LNCAP (cell line): Measurements from ENCODE around the gene DNAJC27.

ENCODE experiments used
- TF ChIP-seq, protein P1 (sequence below): fragments of 450-650 bp; IDR thresholded peaks from 2 replicates; pipeline ENCODE4 v1.5.1; 2017; ENCODE audit warnings: mild to moderate bottlenecking

The DNAJC27 gene

DNA sequence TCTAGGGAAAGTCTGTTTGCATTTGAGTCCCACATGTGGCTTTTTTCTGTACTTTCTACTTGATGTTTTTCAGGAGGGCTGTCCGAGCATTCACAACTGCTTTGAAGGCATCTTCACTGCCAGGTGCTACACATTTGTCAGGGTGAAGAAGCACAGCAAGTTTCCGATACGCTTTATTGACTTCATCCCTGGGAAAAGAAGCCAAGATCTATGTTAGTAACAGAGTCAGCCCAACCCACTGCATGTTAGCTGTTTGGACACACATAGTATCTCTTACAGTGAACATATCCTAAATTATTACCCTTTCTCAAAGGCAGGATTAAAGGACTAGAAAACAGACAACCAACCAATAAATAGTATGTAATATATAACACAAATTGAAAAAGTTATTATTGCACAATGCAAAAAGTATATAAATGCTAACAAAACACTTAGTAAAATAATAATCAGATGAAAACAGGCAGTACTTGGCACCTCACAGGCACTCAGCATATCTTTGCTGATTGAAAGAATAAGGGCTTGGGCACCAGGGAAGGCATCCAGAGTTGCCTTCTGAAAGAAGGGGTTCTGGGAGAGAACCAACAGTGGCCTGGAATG is 24.1 kb downstream of the DNAJC27 start:
- TF ChIP-seq, protein P1, sequence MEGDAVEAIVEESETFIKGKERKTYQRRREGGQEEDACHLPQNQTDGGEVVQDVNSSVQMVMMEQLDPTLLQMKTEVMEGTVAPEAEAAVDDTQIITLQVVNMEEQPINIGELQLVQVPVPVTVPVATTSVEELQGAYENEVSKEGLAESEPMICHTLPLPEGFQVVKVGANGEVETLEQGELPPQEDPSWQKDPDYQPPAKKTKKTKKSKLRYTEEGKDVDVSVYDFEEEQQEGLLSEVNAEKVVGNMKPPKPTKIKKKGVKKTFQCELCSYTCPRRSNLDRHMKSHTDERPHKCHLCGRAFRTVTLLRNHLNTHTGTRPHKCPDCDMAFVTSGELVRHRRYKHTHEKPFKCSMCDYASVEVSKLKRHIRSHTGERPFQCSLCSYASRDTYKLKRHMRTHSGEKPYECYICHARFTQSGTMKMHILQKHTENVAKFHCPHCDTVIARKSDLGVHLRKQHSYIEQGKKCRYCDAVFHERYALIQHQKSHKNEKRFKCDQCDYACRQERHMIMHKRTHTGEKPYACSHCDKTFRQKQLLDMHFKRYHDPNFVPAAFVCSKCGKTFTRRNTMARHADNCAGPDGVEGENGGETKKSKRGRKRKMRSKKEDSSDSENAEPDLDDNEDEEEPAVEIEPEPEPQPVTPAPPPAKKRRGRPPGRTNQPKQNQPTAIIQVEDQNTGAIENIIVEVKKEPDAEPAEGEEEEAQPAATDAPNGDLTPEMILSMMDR: no peak

DNA sequence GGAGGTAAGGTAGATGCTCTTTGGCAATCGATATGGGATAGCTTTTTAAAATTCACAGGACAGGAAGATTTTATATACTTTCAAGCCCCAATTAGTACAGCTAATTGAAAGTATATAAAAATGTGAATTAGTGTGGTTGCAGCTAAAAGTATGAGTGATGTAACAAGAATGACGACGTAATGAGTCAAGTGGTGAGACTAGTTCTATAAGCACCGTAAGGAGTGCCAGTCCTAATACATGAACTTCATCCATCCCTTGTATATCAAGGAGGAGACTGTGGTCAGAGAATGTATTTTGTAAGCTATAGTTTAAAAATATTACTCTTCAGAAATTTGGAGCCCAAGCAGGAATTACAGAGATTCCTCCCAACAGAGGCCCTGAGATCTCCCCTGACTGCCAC is 25.8 kb downstream of the DNAJC27 start:
- TF ChIP-seq, protein P1: no peak

DNA sequence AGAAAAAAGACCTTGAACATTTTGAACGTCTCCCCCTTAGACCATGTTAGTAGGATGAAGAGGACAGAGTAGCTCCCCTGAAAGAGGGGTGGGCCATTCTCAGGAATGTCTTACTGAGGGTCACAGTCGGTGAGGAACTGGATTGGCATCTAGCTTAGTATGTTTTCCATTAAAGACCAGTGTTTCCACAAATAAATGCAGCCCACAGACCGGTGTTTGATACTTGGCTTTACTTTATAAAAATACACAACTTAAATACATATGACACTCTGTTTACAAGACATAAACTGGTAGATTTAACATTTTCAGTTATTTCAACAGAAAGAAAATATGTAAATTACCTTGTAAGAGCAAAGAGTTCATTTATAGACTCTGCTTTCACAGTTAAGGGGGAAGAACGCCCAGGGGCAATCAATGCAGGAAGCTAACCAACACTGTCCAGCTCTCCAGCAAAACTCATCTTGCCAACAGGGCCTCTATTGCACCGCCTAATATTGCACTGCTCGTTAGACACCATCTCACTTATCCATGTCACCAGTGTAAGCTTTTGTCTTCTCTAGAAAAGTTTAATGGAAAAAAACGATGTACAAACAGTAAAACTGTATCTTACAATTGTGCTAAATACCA is 28.2 kb downstream of the DNAJC27 start:
- TF ChIP-seq, protein P1: no peak

DNA sequence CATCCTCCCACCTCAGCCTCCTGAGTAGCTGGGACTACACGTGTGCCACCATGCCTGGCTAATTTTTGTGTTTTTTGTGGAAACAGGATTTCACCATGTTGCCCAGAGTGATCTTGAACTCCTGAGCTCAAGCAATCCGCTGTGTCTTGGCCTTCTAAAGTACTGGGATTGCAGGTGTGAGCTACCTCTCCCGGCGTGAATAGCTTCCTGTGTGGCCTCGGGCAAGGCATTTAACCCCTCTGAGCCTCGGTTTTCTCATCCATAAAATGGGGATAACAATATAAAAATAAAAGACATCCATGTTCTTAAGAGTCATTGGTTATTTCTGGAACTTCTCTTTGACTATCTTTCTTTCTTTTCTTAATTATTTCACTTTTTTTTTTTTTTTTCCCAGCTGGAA is 32.4 kb downstream of the DNAJC27 start:
- TF ChIP-seq, protein P1: no peak

DNA sequence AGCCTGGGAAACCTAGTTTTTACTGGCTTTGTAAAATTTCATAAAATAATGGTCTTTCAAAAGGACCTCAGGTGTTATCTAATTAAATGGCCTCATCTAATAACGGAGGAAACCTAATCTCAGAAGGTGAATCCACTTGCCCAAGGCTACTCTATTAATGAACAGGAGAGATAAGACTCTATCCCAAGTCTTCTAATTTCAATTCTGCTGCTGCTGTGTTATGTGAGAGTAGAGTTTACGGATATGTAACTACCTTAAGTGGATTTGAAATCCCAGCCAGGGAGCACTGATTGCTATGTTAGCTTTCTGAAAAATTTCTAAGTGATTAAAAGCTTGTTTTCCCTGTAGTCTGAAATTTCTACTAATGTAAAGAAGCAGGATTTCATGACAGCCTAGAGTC is 34.5 kb downstream of the DNAJC27 start:
- TF ChIP-seq, protein P1: no peak

DNA sequence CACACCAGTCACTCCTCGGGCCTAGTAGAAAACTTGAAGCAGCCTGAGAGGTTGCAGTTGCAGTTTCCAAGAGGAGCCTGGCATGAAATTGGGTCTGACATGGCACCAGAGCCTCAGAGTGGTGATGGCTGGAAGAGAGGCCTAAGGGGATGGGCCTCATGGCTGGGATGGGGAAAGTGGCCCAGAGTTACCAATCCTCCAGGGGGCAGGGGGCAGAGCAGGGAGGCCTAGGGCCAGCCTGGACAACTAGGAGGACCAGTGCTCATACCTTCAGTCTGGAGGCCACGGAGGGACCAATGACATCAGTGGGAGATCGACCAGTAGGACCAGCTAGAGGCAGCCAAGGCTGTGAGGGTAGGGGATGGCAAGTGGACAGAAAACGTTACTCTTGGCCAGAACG is 36.6 kb downstream of the DNAJC27 start:
- TF ChIP-seq, protein P1: no peak

DNA sequence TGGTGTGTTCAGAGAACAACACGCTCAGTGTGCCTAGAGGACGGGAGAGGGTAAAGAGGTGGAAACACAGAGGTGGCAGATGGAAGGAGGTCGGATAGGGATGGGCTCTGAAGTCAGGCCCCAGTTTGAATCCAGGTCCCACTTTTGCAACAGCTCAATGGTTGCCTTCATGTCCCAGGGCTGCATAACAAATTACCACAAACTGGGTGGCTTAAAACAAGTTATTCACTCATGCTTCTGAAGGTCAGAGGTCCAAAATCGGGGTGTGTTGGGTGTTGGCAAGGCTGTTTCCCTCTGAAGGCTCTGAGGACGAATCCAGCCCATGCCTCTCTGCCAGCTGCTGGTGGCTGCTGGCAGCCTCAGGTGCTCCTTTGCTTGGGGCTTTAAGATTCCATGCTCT is 39.0 kb downstream of the DNAJC27 start:
- TF ChIP-seq, protein P1: no peak
